HepG2 (cell line): ENCODE data around the gene GADD45GIP1. TPM values are rescaled to one million over a fixed set of nuclear protein-coding genes. Genes with fewer than 3 reads are reported as not detected.
A peak's percentile ranks its signal among the peaks of the same experiment; 100 is the strongest.

Experiments used
- AHR ChIP-seq: IDR thresholded peaks from 2 replicates; pipeline ENCODE4 v1.6.1; 2018; ENCODE audit warnings: missing genetic modification reagents, missing compliant biosample characterization
- CENPX ChIP-seq: sonication (generic); formaldehyde crosslinking; IDR thresholded peaks from 2 replicates; pipeline ENCODE4 v1.9.0; 2021; ENCODE audit warnings: mild to moderate bottlenecking, missing genetic modification reagents, moderate library complexity
- FLYWCH1 ChIP-seq: sonication (generic); formaldehyde crosslinking; IDR thresholded peaks from 2 replicates; pipeline ENCODE4 v1.8.1; 2023; ENCODE audit warnings: mild to moderate bottlenecking, missing genetic modification reagents
- MYC ChIP-seq: sonication (generic); formaldehyde crosslinking; IDR thresholded peaks from 2 replicates; pipeline ENCODE4 v1.9.0; 2021; ENCODE audit warnings: missing genetic modification reagents, borderline replicate concordance
- NFYB ChIP-seq: sonication (generic); formaldehyde crosslinking; IDR thresholded peaks from 2 replicates; pipeline ENCODE4 v1.4.0; 2020; ENCODE audit warnings: missing genetic modification reagents
- REPIN1 ChIP-seq: sonication (generic); formaldehyde crosslinking; IDR thresholded peaks from 2 replicates; pipeline ENCODE4 v1.8.0; 2022; ENCODE audit warnings: missing genetic modification reagents, low read depth, mild to moderate bottlenecking, borderline replicate concordance
- SALL2 ChIP-seq: sonication (generic); formaldehyde crosslinking; IDR thresholded peaks from 2 replicates; pipeline ENCODE4 v1.8.1; 2023; ENCODE audit warnings: mild to moderate bottlenecking, missing genetic modification reagents, inconsistent platforms
- SMAD1 ChIP-seq: sonication (generic); formaldehyde crosslinking; IDR thresholded peaks from 2 replicates; pipeline ENCODE4 v1.4.0; 2020; ENCODE audit warnings: missing genetic modification reagents, low read depth, mild to moderate bottlenecking, borderline replicate concordance
- TAF1 ChIP-seq: sonication (generic); formaldehyde crosslinking; IDR thresholded peaks from 2 replicates; pipeline ENCODE4 v1.4.0; 2020; ENCODE audit warnings: missing genetic modification reagents
- TSC22D2 ChIP-seq: sonication (generic); formaldehyde crosslinking; IDR thresholded peaks from 2 replicates; pipeline ENCODE4 v1.5.1; 2020; ENCODE audit warnings: missing genetic modification reagents, mild to moderate bottlenecking, borderline replicate concordance
- ZBTB14 ChIP-seq: sonication (generic); formaldehyde crosslinking; IDR thresholded peaks from 2 replicates; pipeline ENCODE4 v1.4.0; 2020; ENCODE audit warnings: missing genetic modification reagents
- ZBTB42 ChIP-seq: sonication (generic); formaldehyde crosslinking; IDR thresholded peaks from 2 replicates; pipeline ENCODE4 v1.5.0; 2020; ENCODE audit warnings: mild to moderate bottlenecking, missing genetic modification reagents
- ZNF17 ChIP-seq: sonication (generic); formaldehyde crosslinking; IDR thresholded peaks from 2 replicates; pipeline ENCODE4 v1.5.0; 2020; ENCODE audit warnings: mild to moderate bottlenecking, missing genetic modification reagents
- ZNF333 ChIP-seq: sonication (generic); formaldehyde crosslinking; IDR thresholded peaks from 2 replicates; pipeline ENCODE4 v1.4.0; 2020; ENCODE audit warnings: mild to moderate bottlenecking, missing genetic modification reagents, borderline replicate concordance
- ZNF484 ChIP-seq: sonication (generic); formaldehyde crosslinking; IDR thresholded peaks from 2 replicates; pipeline ENCODE4 v1.5.1; 2020; ENCODE audit warnings: mild to moderate bottlenecking, low read depth, missing genetic modification reagents, borderline replicate concordance
- ZNF710 ChIP-seq: sonication (generic); formaldehyde crosslinking; IDR thresholded peaks from 2 replicates; pipeline ENCODE4 v1.5.0; 2020; ENCODE audit warnings: mild to moderate bottlenecking, missing genetic modification reagents, borderline replicate concordance
- ZNF83 ChIP-seq: sonication (generic); formaldehyde crosslinking; IDR thresholded peaks from 2 replicates; pipeline ENCODE4 v1.4.0; 2020; ENCODE audit warnings: missing genetic modification reagents, mild to moderate bottlenecking, borderline replicate concordance
- polyA plus RNA-seq, 8 experiments: library from polyadenylated mRNA; depleted of rRNA in 3 of 8; stranded (reverse) in 7 of 8; unstranded in 1 of 8; fragments of >200 nt; fragmentation: Illumina TruSeq in 4 of 8; extraction: Trizol in 4 of 8; gene quantifications; 2 replicates each; pipeline versions ENCODE4 v1.2.1 to v1.2.3, GENCODE V29; 2011 to 2016; ENCODE audit warnings: low read depth in 4 of 8, missing spikeins in 1 of 8, mixed read lengths in 1 of 8; ENCODE audit not compliant: insufficient read depth in 1 of 8
- total RNA-seq, 5 experiments: library from RNA; depleted of rRNA; stranded (reverse); fragments of >200 nt; fragmentation: Illumina TruSeq; extraction: Trizol; gene quantifications; 2 replicates each; pipeline ENCODE4 v1.2.3, GENCODE V29; 2016; ENCODE audit warnings: low read depth in 1 of 5
- TF ChIP-seq, protein P1 (sequence below): sonication (generic); formaldehyde crosslinking; IDR thresholded peaks from 2 replicates; pipeline ENCODE4 v1.4.0; 2020; ENCODE audit warnings: missing genetic modification reagents; ENCODE audit errors: not compliant biosample characterization
- TF ChIP-seq, protein P2 (sequence below): sonication (generic); formaldehyde crosslinking; IDR thresholded peaks from 2 replicates; pipeline ENCODE4 v1.4.0; 2020; ENCODE audit warnings: missing genetic modification reagents, low read depth, mild to moderate bottlenecking, borderline replicate concordance
- TF ChIP-seq, protein P3 (sequence below): sonication (generic); formaldehyde crosslinking; IDR thresholded peaks from 2 replicates; pipeline ENCODE4 v1.5.0; 2020; ENCODE audit warnings: mild to moderate bottlenecking, missing genetic modification reagents, borderline replicate concordance

GADD45GIP1 gene
- total and polyA plus RNA-seq, 2 of the 13 experiments (the other 11 are each of a cell fraction or from before 2014, with no cell fraction given), result 24.6 to 30.7 TPM

GRCh38 chr19:12913011-12913561 is 43.9 kb downstream of the GADD45GIP1 start (continued):
- no peak for TF ChIP-seq CENPX
- TF ChIP-seq REPIN1 (CRISPR knock-in tag), result no peak
- TF ChIP-seq SALL2 (CRISPR knock-in tag), result no peak
- no peak for TF ChIP-seq ZNF17 (CRISPR knock-in tag)
- no peak for TF ChIP-seq AHR
- no peak for TF ChIP-seq ZNF710
- TF ChIP-seq, protein P1, sequence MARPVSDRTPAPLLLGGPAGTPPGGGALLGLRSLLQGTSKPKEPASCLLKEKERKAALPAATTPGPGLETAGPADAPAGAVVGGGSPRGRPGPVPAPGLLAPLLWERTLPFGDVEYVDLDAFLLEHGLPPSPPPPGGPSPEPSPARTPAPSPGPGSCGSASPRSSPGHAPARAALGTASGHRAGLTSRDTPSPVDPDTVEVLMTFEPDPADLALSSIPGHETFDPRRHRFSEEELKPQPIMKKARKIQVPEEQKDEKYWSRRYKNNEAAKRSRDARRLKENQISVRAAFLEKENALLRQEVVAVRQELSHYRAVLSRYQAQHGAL (CRISPR knock-in tag), result no peak
- TF ChIP-seq SMAD1 (CRISPR knock-in tag), result no peak
- TF ChIP-seq ZNF484, result no peak
- TF ChIP-seq TSC22D2 (CRISPR knock-in tag), result no peak
- TF ChIP-seq ZBTB42 (CRISPR knock-in tag), result no peak
- TF ChIP-seq, protein P2, sequence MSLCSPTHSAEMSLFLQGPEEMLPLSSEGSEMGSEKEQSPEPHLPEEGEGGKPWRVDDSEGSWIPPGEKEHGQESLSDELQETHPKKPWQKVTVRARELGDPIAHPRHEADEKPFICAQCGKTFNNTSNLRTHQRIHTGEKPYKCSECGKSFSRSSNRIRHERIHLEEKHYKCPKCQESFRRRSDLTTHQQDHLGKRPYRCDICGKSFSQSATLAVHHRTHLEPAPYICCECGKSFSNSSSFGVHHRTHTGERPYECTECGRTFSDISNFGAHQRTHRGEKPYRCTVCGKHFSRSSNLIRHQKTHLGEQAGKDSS (CRISPR knock-in tag), result no peak
- no peak for TF ChIP-seq FLYWCH1 (CRISPR knock-in tag)
- no peak for TF ChIP-seq ZNF83 (CRISPR knock-in tag)
- TF ChIP-seq ZNF333 (CRISPR knock-in tag), result no peak
- peak; percentile 51; the same call in 1 of the 2 replicates for TF ChIP-seq MYC
- no peak for TF ChIP-seq ZBTB14
- no peak; the same call in 1 of the 2 replicates for TF ChIP-seq TAF1 (CRISPR knock-in tag)
- TF ChIP-seq, protein P3, sequence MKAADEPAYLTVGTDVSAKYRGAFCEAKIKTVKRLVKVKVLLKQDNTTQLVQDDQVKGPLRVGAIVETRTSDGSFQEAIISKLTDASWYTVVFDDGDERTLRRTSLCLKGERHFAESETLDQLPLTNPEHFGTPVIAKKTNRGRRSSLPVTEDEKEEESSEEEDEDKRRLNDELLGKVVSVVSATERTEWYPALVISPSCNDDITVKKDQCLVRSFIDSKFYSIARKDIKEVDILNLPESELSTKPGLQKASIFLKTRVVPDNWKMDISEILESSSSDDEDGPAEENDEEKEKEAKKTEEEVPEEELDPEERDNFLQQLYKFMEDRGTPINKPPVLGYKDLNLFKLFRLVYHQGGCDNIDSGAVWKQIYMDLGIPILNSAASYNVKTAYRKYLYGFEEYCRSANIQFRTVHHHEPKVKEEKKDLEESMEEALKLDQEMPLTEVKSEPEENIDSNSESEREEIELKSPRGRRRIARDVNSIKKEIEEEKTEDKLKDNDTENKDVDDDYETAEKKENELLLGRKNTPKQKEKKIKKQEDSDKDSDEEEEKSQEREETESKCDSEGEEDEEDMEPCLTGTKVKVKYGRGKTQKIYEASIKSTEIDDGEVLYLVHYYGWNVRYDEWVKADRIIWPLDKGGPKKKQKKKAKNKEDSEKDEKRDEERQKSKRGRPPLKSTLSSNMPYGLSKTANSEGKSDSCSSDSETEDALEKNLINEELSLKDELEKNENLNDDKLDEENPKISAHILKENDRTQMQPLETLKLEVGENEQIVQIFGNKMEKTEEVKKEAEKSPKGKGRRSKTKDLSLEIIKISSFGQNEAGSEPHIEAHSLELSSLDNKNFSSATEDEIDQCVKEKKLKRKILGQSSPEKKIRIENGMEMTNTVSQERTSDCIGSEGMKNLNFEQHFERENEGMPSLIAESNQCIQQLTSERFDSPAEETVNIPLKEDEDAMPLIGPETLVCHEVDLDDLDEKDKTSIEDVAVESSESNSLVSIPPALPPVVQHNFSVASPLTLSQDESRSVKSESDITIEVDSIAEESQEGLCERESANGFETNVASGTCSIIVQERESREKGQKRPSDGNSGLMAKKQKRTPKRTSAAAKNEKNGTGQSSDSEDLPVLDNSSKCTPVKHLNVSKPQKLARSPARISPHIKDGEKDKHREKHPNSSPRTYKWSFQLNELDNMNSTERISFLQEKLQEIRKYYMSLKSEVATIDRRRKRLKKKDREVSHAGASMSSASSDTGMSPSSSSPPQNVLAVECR (CRISPR knock-in tag), result peak; percentile 43; the same call in 1 of the 2 replicates
- TF ChIP-seq NFYB (CRISPR knock-in tag), result peak; percentile 43
